WTC11 (cell line): Measurements from ENCODE around the gene CAMKMT. TPM values are rescaled to one million over a fixed set of nuclear protein-coding genes. Genes with fewer than 3 reads are reported as not detected.

Experiments used
- ATAC-seq: fragments of 200-7000 bp; cut with Tn5 transposase; 2 replicates; pipeline ENCODE4 v1.10.0; 2021; ENCODE audit warnings: mild to moderate bottlenecking, moderate library complexity
- CTCF ChIA-PET: fragments of 300-600 bp; sonication (Branson Sonifier 250); formaldehyde crosslinking; loops from one replicate; lab custom pipeline; 2021; ENCODE audit warnings: antibody characterized with exemption; lab: Charles Lee
- POLR2A ChIA-PET: fragments of 350-600 bp; sonication (Branson Sonifier 250); formaldehyde crosslinking; loops from one replicate; lab custom pipeline; 2021; ENCODE audit warnings: antibody characterized with exemption; lab: Charles Lee
- DNase-seq: peaks from one replicate; pipeline ENCODE4 v3.0.0; 2021; ENCODE audit warnings: low spot score
- H3K27ac Mint-ChIP-seq: 2 replicates; pipeline ENCODE4 v1.8.0; 2021; ENCODE audit warnings: mixed read lengths
- H3K27me3 Mint-ChIP-seq: 2 replicates; pipeline ENCODE4 v1.8.0; 2021; ENCODE audit warnings: low read depth, mild to moderate bottlenecking, moderate library complexity, mixed read lengths
- H3K36me3 Mint-ChIP-seq: 2 replicates; pipeline ENCODE4 v1.8.0; 2021; ENCODE audit warnings: mixed read lengths
- H3K4me1 Mint-ChIP-seq: 2 replicates; pipeline ENCODE4 v1.8.0; 2022; ENCODE audit warnings: mixed read lengths
- H3K4me3 Mint-ChIP-seq: 2 replicates; pipeline ENCODE4 v1.8.0; 2021; ENCODE audit warnings: mild to moderate bottlenecking, moderate library complexity, mixed read lengths
- H3K9me3 Mint-ChIP-seq: 2 replicates; pipeline ENCODE4 v1.8.0; 2021; ENCODE audit warnings: mixed read lengths
- ARID4B ChIP-seq: sonication (generic); formaldehyde crosslinking; IDR thresholded peaks from 2 replicates; pipeline ENCODE4 v1.8.0; 2023; ENCODE audit warnings: missing genetic modification reagents, mild to moderate bottlenecking, borderline replicate concordance
- CBFB ChIP-seq: sonication (generic); formaldehyde crosslinking; IDR thresholded peaks from 2 replicates; pipeline ENCODE4 v1.8.1; 2022; ENCODE audit warnings: mild to moderate bottlenecking, low read depth, missing genetic modification reagents
- FOXK1 ChIP-seq: sonication (generic); formaldehyde crosslinking; IDR thresholded peaks from 2 replicates; pipeline ENCODE4 v1.8.0; 2022; ENCODE audit warnings: mild to moderate bottlenecking, moderate library complexity, missing genetic modification reagents
- HMGA2 ChIP-seq: fragments of 250-450 bp; sonication (Bioruptor Pico); IDR thresholded peaks from 2 replicates; pipeline ENCODE4 v1.4.0; 2021; ENCODE audit warnings: mild to moderate bottlenecking, moderate library complexity
- JAZF1 ChIP-seq: fragments of 250-450 bp; sonication (Bioruptor Pico); IDR thresholded peaks from 2 replicates; pipeline ENCODE4 v1.9.0; 2021; ENCODE audit warnings: moderate library complexity, mild to moderate bottlenecking, inconsistent platforms
- NR1H2 ChIP-seq: sonication (generic); formaldehyde crosslinking; IDR thresholded peaks from 2 replicates; pipeline ENCODE4 v1.9.0; 2021; ENCODE audit warnings: mild to moderate bottlenecking, moderate library complexity, missing genetic modification reagents
- TCF7 ChIP-seq: sonication (generic); formaldehyde crosslinking; IDR thresholded peaks from 2 replicates; pipeline ENCODE4 v1.8.0; 2022; ENCODE audit warnings: mild to moderate bottlenecking, low read depth, missing genetic modification reagents, moderate library complexity
- TP53 ChIP-seq: sonication (generic); formaldehyde crosslinking; IDR thresholded peaks from 2 replicates; pipeline ENCODE4 v1.8.1; 2023; ENCODE audit warnings: mild to moderate bottlenecking, missing genetic modification reagents
- USF1 ChIP-seq: sonication (generic); formaldehyde crosslinking; IDR thresholded peaks from 2 replicates; pipeline ENCODE4 v1.8.0; 2022; ENCODE audit warnings: mild to moderate bottlenecking, missing genetic modification reagents
- USF2 ChIP-seq: sonication (generic); formaldehyde crosslinking; IDR thresholded peaks from 2 replicates; pipeline ENCODE4 v1.8.1; 2023; ENCODE audit warnings: mild to moderate bottlenecking, missing genetic modification reagents, moderate library complexity
- ZNF263 ChIP-seq: sonication (generic); formaldehyde crosslinking; IDR thresholded peaks from 2 replicates; pipeline ENCODE4 v1.8.1; 2022; ENCODE audit warnings: low read depth, mild to moderate bottlenecking, moderate library complexity, missing genetic modification reagents
- ZNF423 ChIP-seq: fragments of 250-450 bp; sonication (Bioruptor Pico); IDR thresholded peaks from 2 replicates; pipeline ENCODE4 v2.1.2; 2022; ENCODE audit warnings: mild to moderate bottlenecking, moderate library complexity
- ZNF425 ChIP-seq: fragments of 250-450 bp; sonication (Bioruptor Pico); conservative IDR thresholded peaks from 2 replicates; pipeline ENCODE4 v1.9.0; 2021; ENCODE audit warnings: mild to moderate bottlenecking
- ZNF671 ChIP-seq: fragments of 250-450 bp; sonication (Bioruptor Pico); IDR thresholded peaks from 2 replicates; pipeline ENCODE4 v1.8.0; 2021; ENCODE audit warnings: mild to moderate bottlenecking
- total RNA-seq: library from RNA; stranded (reverse); gene quantifications from 3 replicates; pipeline ENCODE4 v1.2.3, GENCODE V29; 2021
- TF ChIP-seq, protein P1 (sequence below): sonication (generic); formaldehyde crosslinking; IDR thresholded peaks from 2 replicates; pipeline ENCODE4 v1.8.1; 2022; ENCODE audit warnings: mild to moderate bottlenecking, moderate library complexity, missing genetic modification reagents
- TF ChIP-seq, protein P2 (sequence below): sonication (generic); formaldehyde crosslinking; IDR thresholded peaks from 2 replicates; pipeline ENCODE4 v1.8.1; 2023; ENCODE audit warnings: mild to moderate bottlenecking, missing genetic modification reagents, moderate library complexity

CAMKMT gene
- total RNA-seq, 1 experiment from 2014 or later: 20.6 TPM

DNA sequence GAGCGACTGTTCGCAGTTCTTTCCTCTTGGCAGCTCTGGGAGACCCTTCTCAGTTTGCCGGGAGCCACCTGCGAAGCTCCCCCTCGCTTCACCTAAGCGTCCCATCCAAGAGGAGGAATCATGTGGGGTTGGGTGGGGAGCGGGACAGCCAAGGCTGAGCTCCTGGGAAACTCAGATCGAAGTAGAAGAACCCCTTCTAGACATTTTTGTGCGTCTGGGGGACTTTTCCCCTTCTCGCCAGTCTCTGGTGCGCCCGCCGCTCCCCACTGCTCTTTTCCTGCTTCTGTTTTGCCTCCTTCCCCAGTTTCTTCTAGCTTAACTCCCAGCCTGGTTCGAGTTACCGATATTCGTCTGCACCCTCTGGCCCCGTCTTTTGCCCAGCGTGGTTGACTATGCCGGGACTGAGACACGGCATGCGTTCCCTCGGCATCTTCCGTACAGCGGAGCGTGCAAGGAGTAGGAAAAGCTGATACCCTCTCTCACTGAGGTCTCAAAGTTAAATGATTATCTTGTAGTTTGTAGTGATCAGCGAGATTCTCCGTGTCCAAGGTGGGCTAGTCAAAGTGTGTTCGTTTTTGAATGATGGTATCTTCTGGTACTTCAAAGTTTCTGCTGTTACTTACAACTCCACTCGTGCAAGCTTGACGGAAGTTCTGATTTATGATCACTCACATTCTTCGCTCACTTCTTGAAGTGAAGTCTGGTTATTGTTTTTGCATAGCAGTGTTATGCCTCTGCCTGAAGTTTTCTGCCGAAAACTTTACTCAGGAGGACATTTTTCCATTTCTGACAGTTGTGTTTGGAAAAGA is 664 bp downstream of the CAMKMT start (continued):
- peak; percentile 27; the same call in 1 of the 2 replicates for TF ChIP-seq ARID4B (CRISPR knock-in tag)
- TF ChIP-seq, all 79 proteins: peak for 2

GRCh38 chr2:44364604-44365003 is 2.9 kb downstream of the CAMKMT start:
- TF ChIP-seq ZNF263 (CRISPR knock-in tag) (no peak), CBFB (CRISPR knock-in tag) (no peak), TP53 (CRISPR knock-in tag) (no peak), ZNF425 (CRISPR knock-in tag) (no peak), HMGA2 (CRISPR knock-in tag) (no peak), TCF7 (CRISPR knock-in tag) (no peak), NR1H2 (CRISPR knock-in tag) (no peak)
- TF ChIP-seq, all 79 proteins: peak for 0
- Mint-ChIP-seq H3K4me3 (peak overlapping the region; percentile 54), H3K27me3 (no peaks in the 10 kb centered on the region), H3K36me3 (no peaks in the 10 kb centered on the region), H3K27ac (no peak overlapping the region), H3K9me3 (no peaks in the 10 kb centered on the region), H3K4me1 (peaks cover 17% of the 10 kb centered on the region)
- ATAC-seq (no peak), DNase-seq (no peak)
- POLR2A ChIA-PET: no interaction called here
- CTCF ChIA-PET: interaction anchor here (2.2 kb wide), 1 partner anchor 28 kb away, joined by 5 read pairs; no protein-coding TSS in a partner anchor

DNA sequence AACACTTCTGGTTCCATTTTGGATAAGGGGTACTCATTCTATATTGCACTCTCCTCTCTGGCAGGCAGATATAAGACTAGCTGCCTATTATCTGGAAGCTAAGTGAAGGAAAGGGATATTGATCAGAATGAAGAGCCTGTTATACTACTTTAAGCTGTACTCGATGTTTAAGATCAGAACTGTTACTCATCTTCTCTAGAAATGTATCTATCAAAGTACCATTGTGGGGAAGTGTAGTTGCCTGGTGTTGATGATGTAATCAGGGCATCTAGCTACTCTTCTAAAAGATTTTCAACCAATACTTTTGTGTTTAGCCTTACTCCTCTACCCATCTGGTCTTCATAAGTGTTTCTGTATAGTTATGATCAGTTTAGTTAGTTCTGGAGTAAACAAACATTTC is 5.8 kb downstream of the CAMKMT start:
- Mint-ChIP-seq H3K36me3 (no peaks in the 10 kb centered on the region), H3K4me3 (no peak overlapping the region), H3K27ac (no peak overlapping the region), H3K9me3 (no peaks in the 10 kb centered on the region), H3K27me3 (no peaks in the 10 kb centered on the region), H3K4me1 (peaks cover 21% of the 10 kb centered on the region)
- no peak for TF ChIP-seq ZNF263 (CRISPR knock-in tag)
- DNase-seq (no peak), ATAC-seq (no peak)
- POLR2A ChIA-PET: no interaction called here
- CTCF ChIA-PET: no interaction called here

DNA sequence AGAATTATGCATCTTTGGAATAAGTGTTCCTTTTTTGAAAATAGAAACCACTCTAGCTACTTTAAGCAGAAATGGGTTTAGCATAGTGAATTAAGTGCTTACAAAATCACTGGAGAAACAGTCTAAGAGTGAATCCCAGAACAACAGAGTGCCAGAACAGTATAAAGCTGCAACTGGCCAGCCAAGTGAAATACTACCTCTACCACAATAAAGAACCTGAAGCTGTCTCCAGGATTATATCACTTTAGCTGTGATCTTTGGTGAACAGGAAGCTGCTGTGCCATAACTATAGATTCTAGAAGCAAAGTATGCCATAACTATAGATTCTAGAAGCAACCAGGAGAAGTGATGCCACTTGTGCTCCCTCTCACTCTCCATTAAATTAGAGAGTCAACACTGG is 7.6 kb downstream of the CAMKMT start:
- H3K27ac Mint-ChIP-seq: no peak overlapping the region
- no peaks in the 10 kb centered on the region for H3K27me3 Mint-ChIP-seq
- no peaks in the 10 kb centered on the region for H3K9me3 Mint-ChIP-seq
- peaks cover 14% of the 10 kb centered on the region for H3K4me1 Mint-ChIP-seq
- CTCF ChIA-PET: no interaction called here
- no peak overlapping the region for H3K4me3 Mint-ChIP-seq
- POLR2A ChIA-PET: no interaction called here
- no peaks in the 10 kb centered on the region for H3K36me3 Mint-ChIP-seq
- ATAC-seq (no peak), DNase-seq (no peak)
- no peak for TF ChIP-seq JAZF1 (CRISPR knock-in tag)
- TF ChIP-seq, protein P1, sequence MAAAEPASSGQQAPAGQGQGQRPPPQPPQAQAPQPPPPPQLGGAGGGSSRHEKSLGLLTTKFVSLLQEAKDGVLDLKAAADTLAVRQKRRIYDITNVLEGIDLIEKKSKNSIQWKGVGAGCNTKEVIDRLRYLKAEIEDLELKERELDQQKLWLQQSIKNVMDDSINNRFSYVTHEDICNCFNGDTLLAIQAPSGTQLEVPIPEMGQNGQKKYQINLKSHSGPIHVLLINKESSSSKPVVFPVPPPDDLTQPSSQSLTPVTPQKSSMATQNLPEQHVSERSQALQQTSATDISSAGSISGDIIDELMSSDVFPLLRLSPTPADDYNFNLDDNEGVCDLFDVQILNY (CRISPR knock-in tag): no peak
- no peak for TF ChIP-seq ZNF671
- TF ChIP-seq, protein P2, sequence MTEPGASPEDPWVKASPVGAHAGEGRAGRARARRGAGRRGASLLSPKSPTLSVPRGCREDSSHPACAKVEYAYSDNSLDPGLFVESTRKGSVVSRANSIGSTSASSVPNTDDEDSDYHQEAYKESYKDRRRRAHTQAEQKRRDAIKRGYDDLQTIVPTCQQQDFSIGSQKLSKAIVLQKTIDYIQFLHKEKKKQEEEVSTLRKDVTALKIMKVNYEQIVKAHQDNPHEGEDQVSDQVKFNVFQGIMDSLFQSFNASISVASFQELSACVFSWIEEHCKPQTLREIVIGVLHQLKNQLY (CRISPR knock-in tag): no peak
- no peak for TF ChIP-seq FOXK1 (CRISPR knock-in tag)
- no peak for TF ChIP-seq NR1H2 (CRISPR knock-in tag)
- no peak for TF ChIP-seq USF2 (CRISPR knock-in tag)
- TF ChIP-seq ZNF423 (CRISPR knock-in tag): no peak
- no peak for TF ChIP-seq USF1
